GM12875 (cell line): ENCODE data around the gene GRM4.

Source experiments
- H3K4me3 ChIP-seq: one replicate; pipeline ENCODE4 v1.5.1; 2011; ENCODE audit warnings: low read depth, low read length, control low read depth
- CTCF ChIP-seq: IDR thresholded peaks from 2 replicates; pipeline ENCODE4 v1.5.1; 2011; ENCODE audit warnings: low read depth, mild to moderate bottlenecking, control low read depth, inconsistent platforms, low read length, moderate library complexity, borderline replicate concordance; ENCODE audit not compliant: insufficient read depth

The GRM4 gene

GRCh38 chr6:34179106-34179720, 33.3 kb upstream of the GRM4 start:
- H3K4me3 ChIP-seq = no peak overlapping the region
- no peak for TF ChIP-seq CTCF

- TF ChIP-seq CTCF = no peak
- no peak overlapping the region for H3K4me3 ChIP-seq
Measured at GRCh38 chr6:34178357-34179105, 32.6 kb upstream of the GRM4 start.

GRCh38 chr6:34177181-34177591, 31.3 kb upstream of the GRM4 start:
- H3K4me3 ChIP-seq = no peak overlapping the region
- TF ChIP-seq CTCF = no peak

GRCh38 chr6:34176261-34177031, 30.6 kb upstream of the GRM4 start:
- no peak overlapping the region for H3K4me3 ChIP-seq
- no peak for TF ChIP-seq CTCF

- no peak for TF ChIP-seq CTCF
- H3K4me3 ChIP-seq = no peak overlapping the region
Measured at GRCh38 chr6:34174846-34175399, 29.0 kb upstream of the GRM4 start.

GRCh38 chr6:34172961-34173775, 27.3 kb upstream of the GRM4 start:
- no peak for TF ChIP-seq CTCF
- no peak overlapping the region for H3K4me3 ChIP-seq
